ENCODE results near the gene GPBP1L1.

GRCh38 chr1:45686015-45686287 is 382 bp downstream of the GPBP1L1 start:
- TF ChIP-seq CTCF (IDR thresholded peaks at IDR 0.05; ENCODE audit: poor library complexity) (peak; percentile 9), EZH2phosphoT487 (IDR thresholded peaks at IDR 0.05; ENCODE audit: low read depth, severe bottlenecking, unreplicated experiment) (no peak)

Measured in hepatocyte (in vitro differentiated cells).